HepG2 (cell line): ENCODE results near the gene BCAR3. TPM values are rescaled to one million over a fixed set of nuclear protein-coding genes. Genes with fewer than 3 reads are reported as not detected.

Experiments used
- ADNP ChIP-seq: sonication (generic); formaldehyde crosslinking; IDR thresholded peaks from 2 replicates; pipeline ENCODE4 v1.4.0; 2020; ENCODE audit warnings: missing genetic modification reagents
- CHD4 ChIP-seq: fragments of 200-600 bp; sonication (generic); IDR thresholded peaks from 2 replicates; pipeline ENCODE4 v1.7.0; 2017; ENCODE audit warnings: mild to moderate bottlenecking, low read length, borderline replicate concordance
- FOXP1 ChIP-seq, 2 experiments: fragments of 450-650 bp in 1 of 2; IDR thresholded peaks; 2 replicates each; pipeline ENCODE4 v1.6.1; 2017 to 2018; ENCODE audit warnings: antibody characterized with exemption in 1 of 2
- IKZF5 ChIP-seq: IDR thresholded peaks from 2 replicates; pipeline ENCODE4 v1.6.1; 2018; ENCODE audit warnings: missing genetic modification reagents, mild to moderate bottlenecking, missing compliant biosample characterization
- KLF16 ChIP-seq, 2 experiments: sonication (generic) in 1 of 2; formaldehyde crosslinking in 1 of 2; IDR thresholded peaks; 2 replicates each; pipeline versions ENCODE4 v1.6.1 to v1.8.0; 2016 to 2023; ENCODE audit warnings: missing genetic modification reagents in 2 of 2, missing compliant biosample characterization in 1 of 2
- MTA1 ChIP-seq: sonication (generic); formaldehyde crosslinking; IDR thresholded peaks from 2 replicates; pipeline ENCODE4 v1.4.0; 2020; ENCODE audit warnings: missing genetic modification reagents, mild to moderate bottlenecking, borderline replicate concordance
- NFYC ChIP-seq: IDR thresholded peaks from 2 replicates; pipeline ENCODE4 v1.6.1; 2016; ENCODE audit warnings: missing genetic modification reagents, missing compliant biosample characterization
- NPAS2 ChIP-seq: sonication (generic); formaldehyde crosslinking; IDR thresholded peaks from 2 replicates; pipeline ENCODE4 v1.8.0; 2022; ENCODE audit warnings: mild to moderate bottlenecking, missing genetic modification reagents, borderline replicate concordance
- NR2C2 ChIP-seq: sonication (generic); formaldehyde crosslinking; IDR thresholded peaks from 2 replicates; pipeline ENCODE4 v1.4.0; 2020; ENCODE audit warnings: missing genetic modification reagents, mild to moderate bottlenecking, moderate library complexity, borderline replicate concordance
- PAWR ChIP-seq: sonication (generic); formaldehyde crosslinking; IDR thresholded peaks from 2 replicates; pipeline ENCODE4 v1.4.0; 2020; ENCODE audit warnings: missing genetic modification reagents, mild to moderate bottlenecking, borderline replicate concordance
- PHF21A ChIP-seq: sonication (generic); formaldehyde crosslinking; IDR thresholded peaks from 2 replicates; pipeline ENCODE4 v1.5.0; 2020; ENCODE audit warnings: mild to moderate bottlenecking, missing genetic modification reagents
- RARG ChIP-seq: sonication (generic); formaldehyde crosslinking; IDR thresholded peaks from 2 replicates; pipeline ENCODE4 v1.4.0; 2020; ENCODE audit warnings: low read depth, mild to moderate bottlenecking, missing genetic modification reagents
- RBM39 ChIP-seq: fragments of 200-400 bp; formaldehyde crosslinking; IDR thresholded peaks from one replicate; pipeline ENCODE4 v1.6.1; 2018; ENCODE audit warnings: antibody characterized with exemption, mild to moderate bottlenecking, low read depth, low read length; ENCODE audit not compliant: poor library complexity, severe bottlenecking
- SIN3A ChIP-seq: IDR thresholded peaks from 2 replicates; pipeline ENCODE4 v1.6.1; 2011; ENCODE audit warnings: low read depth, mild to moderate bottlenecking, control low read depth, low read length, borderline replicate concordance
- SMARCC2 ChIP-seq: fragments of 450-650 bp; IDR thresholded peaks from 2 replicates; pipeline ENCODE4 v1.6.1; 2017; ENCODE audit warnings: antibody characterized with exemption, mild to moderate bottlenecking
- THAP11 ChIP-seq: IDR thresholded peaks from 2 replicates; pipeline ENCODE4 v1.6.1; 2016; ENCODE audit warnings: missing biosample characterization, missing genetic modification reagents
- ZBTB20 ChIP-seq: sonication (generic); formaldehyde crosslinking; IDR thresholded peaks from 2 replicates; pipeline ENCODE4 v1.8.1; 2023; ENCODE audit warnings: missing genetic modification reagents, low read depth, mild to moderate bottlenecking, borderline replicate concordance
- ZFP1 ChIP-seq: IDR thresholded peaks from 2 replicates; pipeline ENCODE4 v1.6.1; 2016
- ZMYM2 ChIP-seq: sonication (generic); formaldehyde crosslinking; IDR thresholded peaks from 2 replicates; pipeline ENCODE4 v1.8.0; 2022; ENCODE audit warnings: mild to moderate bottlenecking, missing genetic modification reagents
- ZNF10 ChIP-seq: sonication (generic); formaldehyde crosslinking; IDR thresholded peaks from 2 replicates; pipeline ENCODE4 v1.4.0; 2020; ENCODE audit warnings: mild to moderate bottlenecking, low read depth, missing genetic modification reagents, borderline replicate concordance
- ZNF430 ChIP-seq: sonication (generic); formaldehyde crosslinking; IDR thresholded peaks from 2 replicates; pipeline ENCODE4 v1.9.0; 2021; ENCODE audit warnings: mild to moderate bottlenecking, missing genetic modification reagents
- ZNF549 ChIP-seq: sonication (generic); formaldehyde crosslinking; IDR thresholded peaks from 2 replicates; pipeline ENCODE4 v1.5.0; 2020; ENCODE audit warnings: missing genetic modification reagents
- ZNF564 ChIP-seq: sonication (generic); formaldehyde crosslinking; IDR thresholded peaks from 2 replicates; pipeline ENCODE4 v1.8.1; 2023; ENCODE audit warnings: mild to moderate bottlenecking, missing genetic modification reagents
- ZSCAN22 ChIP-seq: sonication (generic); formaldehyde crosslinking; IDR thresholded peaks from 2 replicates; pipeline ENCODE4 v1.4.0; 2020; ENCODE audit warnings: mild to moderate bottlenecking, missing genetic modification reagents
- polyA plus RNA-seq, 8 experiments: library from polyadenylated mRNA; depleted of rRNA in 3 of 8; stranded (reverse) in 7 of 8; unstranded in 1 of 8; fragments of >200 nt; fragmentation: Illumina TruSeq in 4 of 8; extraction: Trizol in 4 of 8; gene quantifications; 2 replicates each; pipeline versions ENCODE4 v1.2.1 to v1.2.3, GENCODE V29; 2011 to 2016; ENCODE audit warnings: low read depth in 4 of 8, missing spikeins in 1 of 8, mixed read lengths in 1 of 8; ENCODE audit not compliant: insufficient read depth in 1 of 8
- total RNA-seq, 5 experiments: library from RNA; depleted of rRNA; stranded (reverse); fragments of >200 nt; fragmentation: Illumina TruSeq; extraction: Trizol; gene quantifications; 2 replicates each; pipeline ENCODE4 v1.2.3, GENCODE V29; 2016; ENCODE audit warnings: low read depth in 1 of 5
- TF ChIP-seq, protein P1 (sequence below): sonication (generic); formaldehyde crosslinking; IDR thresholded peaks from 2 replicates; pipeline ENCODE4 v1.4.0; 2020; ENCODE audit warnings: missing genetic modification reagents, mild to moderate bottlenecking, borderline replicate concordance
- TF ChIP-seq, protein P2 (sequence below): sonication (generic); formaldehyde crosslinking; IDR thresholded peaks from 2 replicates; pipeline ENCODE4 v1.4.0; 2020; ENCODE audit warnings: missing genetic modification reagents
- TF ChIP-seq, protein P3 (sequence below): sonication (generic); formaldehyde crosslinking; IDR thresholded peaks from 2 replicates; pipeline ENCODE4 v1.5.0; 2020; ENCODE audit warnings: missing genetic modification reagents

BCAR3 gene
- total and polyA plus RNA-seq, 2 of the 13 experiments (the other 11 are each of a cell fraction or from before 2014, with no cell fraction given), result 3.6 to 4.8 TPM

DNA sequence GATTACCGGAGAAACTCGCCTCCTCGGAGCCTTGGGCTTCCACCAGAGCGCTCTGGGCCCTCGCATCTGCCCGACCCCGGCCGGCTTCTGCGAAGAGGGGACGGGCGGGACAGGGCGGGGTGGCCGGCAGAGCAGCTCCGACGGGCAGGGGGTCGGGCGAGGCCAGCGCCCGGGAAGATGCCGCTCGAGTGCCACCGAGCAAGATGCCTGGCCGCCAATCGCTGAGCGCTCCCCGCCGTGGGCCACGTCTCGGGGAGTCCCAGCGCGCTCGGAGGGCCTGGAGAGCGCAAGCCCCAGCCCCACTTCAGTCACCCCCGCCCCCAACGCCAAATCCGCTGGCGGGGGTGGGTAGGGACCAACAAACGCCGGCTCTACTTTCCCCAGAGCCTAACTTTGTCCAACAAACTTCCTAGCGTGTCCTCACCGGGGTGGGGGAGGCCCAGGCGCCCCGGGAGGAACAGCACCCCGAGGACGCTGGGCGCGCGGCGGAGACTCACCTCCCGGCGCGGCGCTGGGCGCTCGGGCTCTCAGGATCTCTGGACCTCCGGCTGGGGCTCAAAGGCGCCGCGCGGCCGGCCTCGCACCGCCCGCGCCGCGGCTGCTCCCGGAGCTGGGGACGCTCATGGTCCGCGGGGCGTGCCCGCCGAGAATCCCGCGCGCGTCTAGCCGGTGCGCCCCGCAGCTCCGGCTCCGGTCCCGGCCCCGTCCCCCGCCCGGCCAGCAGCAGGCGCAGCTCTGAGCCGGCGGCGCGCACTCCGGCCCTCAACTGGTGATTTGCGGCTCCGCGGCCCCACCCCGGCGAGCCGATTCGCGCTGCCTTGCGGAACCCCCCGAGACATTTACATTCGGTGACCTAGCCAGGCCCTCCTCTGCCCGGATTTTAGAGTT is at the start of gene BCAR3 (continued):
- TF ChIP-seq ZNF10 (no peak), NFYC (CRISPR knock-in tag) (no peak), ZFP1 (CRISPR knock-in tag) (no peak), NPAS2 (CRISPR knock-in tag) (no peak), ZNF430 (no peak), ZMYM2 (CRISPR knock-in tag) (no peak), NR2C2 (CRISPR knock-in tag) (peak; percentile 50; the same call in 1 of the 2 replicates), SIN3A (no peak), RBM39 (peak; percentile 15), ZNF564 (CRISPR knock-in tag) (no peak), IKZF5 (CRISPR knock-in tag) (no peak), RARG (CRISPR knock-in tag) (no peak), KLF16 (CRISPR knock-in tag; IDR thresholded peaks at IDR 0.05) (no peak), ZSCAN22 (CRISPR knock-in tag) (no peak), CHD4 (no peak), THAP11 (no peak), ZBTB20 (no peak), PHF21A (CRISPR knock-in tag) (no peak), MTA1 (CRISPR knock-in tag) (no peak), ADNP (CRISPR knock-in tag) (no peak), PAWR (CRISPR knock-in tag) (no peak), SMARCC2 (no peak), FOXP1 (IDR thresholded peaks at IDR 0.05) (no peak), FOXP1 (CRISPR knock-in tag; IDR thresholded peaks at IDR 0.05) (no peak), ZNF549 (CRISPR knock-in tag) (no peak)
- TF ChIP-seq, protein P1, sequence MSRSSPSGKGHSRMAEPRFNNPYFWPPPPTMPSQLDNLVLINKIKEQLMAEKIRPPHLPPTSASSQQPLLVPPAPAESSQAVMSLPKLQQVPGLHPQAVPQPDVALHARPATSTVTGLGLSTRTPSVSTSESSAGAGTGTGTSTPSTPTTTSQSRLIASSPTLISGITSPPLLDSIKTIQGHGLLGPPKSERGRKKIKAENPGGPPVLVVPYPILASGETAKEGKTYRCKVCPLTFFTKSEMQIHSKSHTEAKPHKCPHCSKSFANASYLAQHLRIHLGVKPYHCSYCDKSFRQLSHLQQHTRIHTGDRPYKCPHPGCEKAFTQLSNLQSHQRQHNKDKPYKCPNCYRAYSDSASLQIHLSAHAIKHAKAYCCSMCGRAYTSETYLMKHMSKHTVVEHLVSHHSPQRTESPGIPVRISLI, result 0 out of 2 replicates have a peak, but pooled peaks have one; percentile 9
- TF ChIP-seq, protein P2, sequence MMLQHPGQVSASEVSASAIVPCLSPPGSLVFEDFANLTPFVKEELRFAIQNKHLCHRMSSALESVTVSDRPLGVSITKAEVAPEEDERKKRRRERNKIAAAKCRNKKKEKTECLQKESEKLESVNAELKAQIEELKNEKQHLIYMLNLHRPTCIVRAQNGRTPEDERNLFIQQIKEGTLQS (CRISPR knock-in tag), result no peak
- TF ChIP-seq, protein P3, sequence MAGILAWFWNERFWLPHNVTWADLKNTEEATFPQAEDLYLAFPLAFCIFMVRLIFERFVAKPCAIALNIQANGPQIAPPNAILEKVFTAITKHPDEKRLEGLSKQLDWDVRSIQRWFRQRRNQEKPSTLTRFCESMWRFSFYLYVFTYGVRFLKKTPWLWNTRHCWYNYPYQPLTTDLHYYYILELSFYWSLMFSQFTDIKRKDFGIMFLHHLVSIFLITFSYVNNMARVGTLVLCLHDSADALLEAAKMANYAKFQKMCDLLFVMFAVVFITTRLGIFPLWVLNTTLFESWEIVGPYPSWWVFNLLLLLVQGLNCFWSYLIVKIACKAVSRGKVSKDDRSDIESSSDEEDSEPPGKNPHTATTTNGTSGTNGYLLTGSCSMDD (CRISPR knock-in tag), result no peak
